Adrenal gland (tissue), 5 donors: Measurements from ENCODE around the gene HOXA3.

Experiments
- CTCF ChIP-seq, 6 experiments: fragments of 450-650 bp in 4 of 6; fragments of 200-600 bp in 2 of 6; sonication (generic) in 1 of 6; IDR thresholded peaks; 1 replicate in 5 of 6; 2 replicates in 1 of 6; pipeline versions ENCODE4 v1.5.1 to v1.8.0; 2016 to 2021; ENCODE audit warnings: antibody characterized with exemption in 6 of 6, mild to moderate bottlenecking in 2 of 6, moderate library complexity in 1 of 6
- POLR2A ChIP-seq, 2 donors: fragments of 450-650 bp; IDR thresholded peaks; one replicate each; pipeline ENCODE4 v1.6.1; 2017; ENCODE audit warnings: antibody characterized with exemption in 2 of 2, mild to moderate bottlenecking in 2 of 2, moderate library complexity in 1 of 2
- donor health status: DM: no; HTN: no; CAD: no.

GRCh38 chr7:27185854-27186667 is 33.7 kb upstream of the HOXA3 start:
- TF ChIP-seq CTCF (IDR thresholded peaks at IDR 0.05) (no peak), POLR2A (IDR thresholded peaks at IDR 0.05) (no peak)
